MCF 10A (cell line): ENCODE results near the gene STAT5B. TPM values are rescaled to one million over a fixed set of nuclear protein-coding genes. Genes with fewer than 3 reads are reported as not detected.
A peak's percentile ranks its signal among the peaks of the same experiment; 100 is the strongest.

Experiments used
- BruUV-seq: library from RNA; stranded (reverse); fragments of 400-500 nt; replicated peaks from 2 replicates; lab custom pipeline; 2021; lab: Mats Ljungman, UMichigan
- CTCF ChIA-PET: fragments of 300-600 bp; sonication (Branson Sonifier 250); formaldehyde crosslinking; extraction: SDS; loops from one replicate; lab custom pipeline; 2021; ENCODE audit warnings: antibody characterized with exemption, inconsistent platforms; lab: Yijun Ruan, JAX
- POLR2A ChIA-PET: fragments of 300-600, 350-650 bp; sonication (Branson Sonifier 250); formaldehyde crosslinking; extraction: SDS; loops from one replicate; lab custom pipeline; 2020; ENCODE audit warnings: antibody characterized with exemption, inconsistent platforms; lab: Yijun Ruan, JAX
- DNase-seq: peaks from one replicate; pipeline ENCODE4 v3.0.0-alpha.2; 2018; ENCODE audit not compliant: unreplicated experiment
- H3K27ac Mint-ChIP-seq: one replicate; pipeline ENCODE4 v1.8.0; 2022; ENCODE audit warnings: mild to moderate bottlenecking, low read depth, mixed read lengths; ENCODE audit not compliant: unreplicated experiment
- H3K27me3 Mint-ChIP-seq: one replicate; pipeline ENCODE4 v1.8.0; 2022; ENCODE audit warnings: mixed read lengths; ENCODE audit not compliant: insufficient read depth, unreplicated experiment
- H3K36me3 Mint-ChIP-seq: one replicate; pipeline ENCODE4 v1.8.0; 2022; ENCODE audit warnings: mild to moderate bottlenecking, moderate library complexity, mixed read lengths; ENCODE audit not compliant: insufficient read depth, unreplicated experiment
- H3K4me1 Mint-ChIP-seq: one replicate; pipeline ENCODE4 v1.8.0; 2022; ENCODE audit warnings: mixed read lengths; ENCODE audit not compliant: insufficient read depth, unreplicated experiment
- H3K4me3 Mint-ChIP-seq: one replicate; pipeline ENCODE4 v1.8.0; 2022; ENCODE audit warnings: mild to moderate bottlenecking, moderate library complexity, mixed read lengths; ENCODE audit not compliant: unreplicated experiment
- H3K9me3 Mint-ChIP-seq: one replicate; pipeline ENCODE4 v1.8.0; 2022; ENCODE audit warnings: mixed read lengths; ENCODE audit not compliant: unreplicated experiment
- CTCF ChIP-seq: fragments of 200-600 bp; IDR thresholded peaks from one replicate; pipeline ENCODE4 v1.8.0; 2022; ENCODE audit warnings: antibody characterized with exemption, mild to moderate bottlenecking; ENCODE audit not compliant: unreplicated experiment
- intact Hi-C: fragments of 100-400 bp; cut with micrococcal nuclease; formaldehyde crosslinking; loops from 2 replicates; pipeline ENCODE4 v1.14.1; 2022
- total RNA-seq: library from RNA; stranded (reverse); gene quantifications from 2 replicates; pipeline ENCODE4 v1.2.3, GENCODE V29; 2022

Gene STAT5B
- total RNA-seq, 1 experiment from 2014 or later = 29.8 TPM

GRCh38 chr17:42198897-42199296 is 77.3 kb downstream of the STAT5B start:
- intact Hi-C loops = no loop called here
- DNase-seq = no peak
- Mint-ChIP-seq H3K4me3 (no peak overlapping the region), H3K4me1 (peaks cover 8% of the 10 kb centered on the region), H3K36me3 (peaks cover 24% of the 10 kb centered on the region), H3K9me3 (no peaks in the 10 kb centered on the region), H3K27me3 (no peaks in the 10 kb centered on the region), H3K27ac (no peak overlapping the region)
- ChIA-PET CTCF (interaction anchor here (0.6 to 0.7 kb wide), 2 partner anchors 14 to 1669 kb away, joined by 3 read pairs; no protein-coding TSS in a partner anchor), POLR2A (no interaction called here)
- no TSS peak for BruUV-seq
- TF ChIP-seq CTCF = no peak

- H3K27ac Mint-ChIP-seq = no peak overlapping the region
- H3K27me3 Mint-ChIP-seq = no peaks in the 10 kb centered on the region
- CTCF ChIA-PET = no interaction called here
- H3K4me1 Mint-ChIP-seq = peaks cover 15% of the 10 kb centered on the region
- H3K9me3 Mint-ChIP-seq = no peaks in the 10 kb centered on the region
- BruUV-seq = no TSS peak
- H3K36me3 Mint-ChIP-seq = peaks cover 19% of the 10 kb centered on the region
- POLR2A ChIA-PET = no interaction called here
- intact Hi-C loops = no loop called here
- DNase-seq = no peak
- H3K4me3 Mint-ChIP-seq = no peak overlapping the region
- TF ChIP-seq CTCF = no peak
Measured at GRCh38 chr17:42197564-42198156, 78.5 kb downstream of the STAT5B start.

- POLR2A ChIA-PET = interaction anchor here (0.6 to 1.6 kb wide), 10 partner anchors 12 to 708 kb away, joined by 3 to 11 read pairs (median 4); partner anchors contain the start of genes KAT2A and STAT5B
Measured at GRCh38 chr17:42193969-42194899, 82.0 kb downstream of the STAT5B start, which contains the start of gene GHDC. Gene GHDC, minus strand, starts transcription at chr17:42194494. Its CDS starts 913 bp downstream, at chr17:42193581.

More at GRCh38 chr17:42193969-42194899, 82.0 kb downstream of the STAT5B start, which contains the start of gene GHDC:
- no peak for TF ChIP-seq CTCF
- H3K36me3 Mint-ChIP-seq = peaks cover 6% of the 10 kb centered on the region
- H3K4me1 Mint-ChIP-seq = peaks cover 15% of the 10 kb centered on the region
- no peaks in the 10 kb centered on the region for H3K9me3 Mint-ChIP-seq
- peak within 1 kb of the TSS; percentile 92 for H3K4me3 Mint-ChIP-seq
- peak within 1 kb of the TSS; percentile 79 for H3K27ac Mint-ChIP-seq
- CTCF ChIA-PET = interaction anchor here (0.6 to 0.9 kb wide), 4 partner anchors 10 to 731 kb away, joined by 3 to 4 read pairs (median 3); no protein-coding TSS in a partner anchor
- H3K27me3 Mint-ChIP-seq = no peaks in the 10 kb centered on the region
- no TSS peak for BruUV-seq
- DNase-seq = peak; percentile 82
- intact Hi-C loops = no loop called here
